Stimulated activated CD8-positive, alpha-beta memory T cell treated with anti-CD3 and anti-CD28 coated beads, Interleukin-15, amount 100 ng/mL, for 1 hour (primary cell): ENCODE results near the gene TRIM25.

Experiments
- DNase-seq: peaks from one replicate; pipeline ENCODE4 v3.0.0-alpha.2; 2020; ENCODE audit warnings: low read depth

The TRIM25 gene

GRCh38 chr17:56866076-56866475 lies 47.8 kb downstream of the TRIM25 start:
- no peak for DNase-seq

- no peak for DNase-seq
Observed at GRCh38 chr17:56863974-56864373, 49.9 kb downstream of the TRIM25 start.

- DNase-seq, result no peak
Observed at GRCh38 chr17:56861899-56862298, 52.0 kb downstream of the TRIM25 start.

- no peak for DNase-seq
Observed at GRCh38 chr17:56851008-56851407, 62.8 kb downstream of the TRIM25 start.

- no peak for DNase-seq
Observed at GRCh38 chr17:56850591-56850990, 63.3 kb downstream of the TRIM25 start.

GRCh38 chr17:56849131-56849530 lies 64.7 kb downstream of the TRIM25 start:
- no peak for DNase-seq

- DNase-seq, result no peak
Observed at GRCh38 chr17:56847106-56847505, 66.7 kb downstream of the TRIM25 start.

- DNase-seq, result no peak
Observed at GRCh38 chr17:56845934-56846333, 67.9 kb downstream of the TRIM25 start.

- DNase-seq, result no peak
Observed at GRCh38 chr17:56842577-56842976, 71.3 kb downstream of the TRIM25 start.

- no peak for DNase-seq
Observed at GRCh38 chr17:56838687-56839086, 75.2 kb downstream of the TRIM25 start.
